ENCODE results near the gene EFNA4.

DNA sequence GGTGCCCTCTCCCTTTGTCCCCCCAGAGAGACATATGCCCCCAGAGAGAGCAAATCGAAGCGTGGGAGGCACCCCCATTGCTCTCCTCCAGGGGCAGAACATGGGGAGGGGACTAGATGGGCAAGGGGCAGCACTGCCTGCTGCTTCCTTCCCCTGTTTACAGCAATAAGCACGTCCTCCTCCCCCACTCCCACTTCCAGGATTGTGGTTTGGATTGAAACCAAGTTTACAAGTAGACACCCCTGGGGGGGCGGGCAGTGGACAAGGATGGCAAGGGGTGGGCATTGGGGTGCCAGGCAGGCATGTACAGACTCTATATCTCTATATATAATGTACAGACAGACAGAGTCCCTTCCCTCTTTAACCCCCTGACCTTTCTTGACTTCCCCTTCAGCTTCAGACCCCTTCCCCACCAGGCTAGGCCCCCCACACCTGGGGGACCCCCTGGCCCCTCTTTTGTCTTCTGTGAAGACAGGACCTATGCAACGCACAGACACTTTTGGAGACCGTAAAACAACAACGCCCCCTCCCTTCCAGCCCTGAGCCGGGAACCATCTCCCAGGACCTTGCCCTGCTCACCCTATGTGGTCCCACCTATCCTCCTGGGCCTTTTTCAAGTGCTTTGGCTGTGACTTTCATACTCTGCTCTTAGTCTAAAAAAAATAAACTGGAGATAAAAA, 23.5 kb downstream of the EFNA4 start:
- TF ChIP-seq POLR2A (IDR thresholded peaks at IDR 0.05) = no peak
- TF ChIP-seq, protein P1, sequence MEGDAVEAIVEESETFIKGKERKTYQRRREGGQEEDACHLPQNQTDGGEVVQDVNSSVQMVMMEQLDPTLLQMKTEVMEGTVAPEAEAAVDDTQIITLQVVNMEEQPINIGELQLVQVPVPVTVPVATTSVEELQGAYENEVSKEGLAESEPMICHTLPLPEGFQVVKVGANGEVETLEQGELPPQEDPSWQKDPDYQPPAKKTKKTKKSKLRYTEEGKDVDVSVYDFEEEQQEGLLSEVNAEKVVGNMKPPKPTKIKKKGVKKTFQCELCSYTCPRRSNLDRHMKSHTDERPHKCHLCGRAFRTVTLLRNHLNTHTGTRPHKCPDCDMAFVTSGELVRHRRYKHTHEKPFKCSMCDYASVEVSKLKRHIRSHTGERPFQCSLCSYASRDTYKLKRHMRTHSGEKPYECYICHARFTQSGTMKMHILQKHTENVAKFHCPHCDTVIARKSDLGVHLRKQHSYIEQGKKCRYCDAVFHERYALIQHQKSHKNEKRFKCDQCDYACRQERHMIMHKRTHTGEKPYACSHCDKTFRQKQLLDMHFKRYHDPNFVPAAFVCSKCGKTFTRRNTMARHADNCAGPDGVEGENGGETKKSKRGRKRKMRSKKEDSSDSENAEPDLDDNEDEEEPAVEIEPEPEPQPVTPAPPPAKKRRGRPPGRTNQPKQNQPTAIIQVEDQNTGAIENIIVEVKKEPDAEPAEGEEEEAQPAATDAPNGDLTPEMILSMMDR (IDR thresholded peaks at IDR 0.05) = no peak

Data from body of pancreas (tissue), 4 donors.